ENCODE results near the gene ASPG. TPM values are rescaled to one million over a fixed set of nuclear protein-coding genes. Genes with fewer than 3 reads are reported as not detected.

ASPG gene
- total RNA-seq, 6 donors from 2014 or later = 5.2 to 14.7 (median 12.5) TPM; not detected in 1

GRCh38 chr14:104146651-104147345 is 61.3 kb downstream of the ASPG start:
- Histone ChIP-seq H3K4me3 (no peak overlapping the region), H3K27ac (no peak overlapping the region), H3K4me1 (peaks cover 8 to 17% (median 15%) of the 10 kb centered on the region in 4 donors), H3K9me3 (no peaks in the 10 kb centered on the region), H3K36me3 (no peaks in the 10 kb centered on the region), H3K27me3 (no peaks in the 10 kb centered on the region)
- ATAC-seq (ENCODE audit: low FRiP score in 2 of 2) (no peak), DNase-seq (peak in 1 of 2 donors; percentile 52)
- TF ChIP-seq POLR2AphosphoS5 (IDR thresholded peaks at IDR 0.05) (no peak), EP300 (IDR thresholded peaks at IDR 0.05) (no peak), POLR2A (IDR thresholded peaks at IDR 0.05) (no peak)
- TF ChIP-seq, protein P1, sequence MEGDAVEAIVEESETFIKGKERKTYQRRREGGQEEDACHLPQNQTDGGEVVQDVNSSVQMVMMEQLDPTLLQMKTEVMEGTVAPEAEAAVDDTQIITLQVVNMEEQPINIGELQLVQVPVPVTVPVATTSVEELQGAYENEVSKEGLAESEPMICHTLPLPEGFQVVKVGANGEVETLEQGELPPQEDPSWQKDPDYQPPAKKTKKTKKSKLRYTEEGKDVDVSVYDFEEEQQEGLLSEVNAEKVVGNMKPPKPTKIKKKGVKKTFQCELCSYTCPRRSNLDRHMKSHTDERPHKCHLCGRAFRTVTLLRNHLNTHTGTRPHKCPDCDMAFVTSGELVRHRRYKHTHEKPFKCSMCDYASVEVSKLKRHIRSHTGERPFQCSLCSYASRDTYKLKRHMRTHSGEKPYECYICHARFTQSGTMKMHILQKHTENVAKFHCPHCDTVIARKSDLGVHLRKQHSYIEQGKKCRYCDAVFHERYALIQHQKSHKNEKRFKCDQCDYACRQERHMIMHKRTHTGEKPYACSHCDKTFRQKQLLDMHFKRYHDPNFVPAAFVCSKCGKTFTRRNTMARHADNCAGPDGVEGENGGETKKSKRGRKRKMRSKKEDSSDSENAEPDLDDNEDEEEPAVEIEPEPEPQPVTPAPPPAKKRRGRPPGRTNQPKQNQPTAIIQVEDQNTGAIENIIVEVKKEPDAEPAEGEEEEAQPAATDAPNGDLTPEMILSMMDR (IDR thresholded peaks at IDR 0.05) = no peak
- WGBS, 2 donors = 76 to 93% methylated on average over 4 to 22 of the region's 22 CpGs

DNA sequence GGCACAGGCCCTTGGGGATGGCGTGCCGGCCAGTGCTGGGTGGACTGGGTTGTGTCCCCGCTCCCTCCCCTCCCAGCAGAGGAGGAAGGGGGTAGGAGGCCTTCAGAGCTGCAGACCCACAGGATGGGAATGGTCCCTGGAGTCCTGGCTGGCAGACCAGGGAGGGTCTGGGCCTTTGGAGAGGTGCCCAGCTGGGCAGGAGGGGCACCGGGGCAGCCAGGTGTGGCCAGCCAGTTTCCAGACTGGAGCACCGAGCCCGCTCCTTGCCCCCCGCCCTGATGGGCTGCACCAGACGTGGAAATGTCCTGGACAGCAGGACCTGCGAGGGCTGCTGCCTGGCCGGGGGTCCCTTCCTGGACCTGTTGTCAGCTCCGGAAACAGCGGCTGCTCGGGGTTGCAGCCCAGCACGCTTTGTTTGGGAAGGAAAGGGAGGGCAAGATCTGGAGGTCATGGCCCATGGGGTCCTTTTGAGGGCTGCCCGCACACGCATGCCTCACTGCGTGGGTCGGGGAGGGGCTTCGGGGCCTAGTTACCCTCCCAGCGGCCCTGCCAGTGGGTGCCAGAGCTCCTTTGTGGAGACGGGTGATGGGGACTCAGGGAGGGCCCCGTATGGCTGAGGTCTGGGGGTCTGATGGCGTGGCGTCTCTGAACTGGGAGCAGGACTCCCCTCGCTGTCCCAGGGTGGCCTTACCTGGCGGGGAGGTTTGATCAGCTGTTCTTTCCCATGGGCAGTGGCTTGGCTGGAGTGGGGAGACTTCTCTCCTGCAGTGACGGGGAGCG is 62.0 kb downstream of the ASPG start:
- no peak for ATAC-seq (ENCODE audit: low FRiP score in 2 of 2)
- Histone ChIP-seq H3K4me1 (peaks cover 8 to 17% (median 15%) of the 10 kb centered on the region in 4 donors), H3K27ac (no peak overlapping the region), H3K36me3 (peaks cover 0 to 5% (median 0%) of the 10 kb centered on the region in 4 donors), H3K4me3 (no peak overlapping the region), H3K27me3 (no peaks in the 10 kb centered on the region), H3K9me3 (no peaks in the 10 kb centered on the region)
- peak in 1 of 2 donors; percentile 67 for DNase-seq
- no peak for TF ChIP-seq POLR2A (IDR thresholded peaks at IDR 0.05)
- TF ChIP-seq, protein P1 (IDR thresholded peaks at IDR 0.05) = no peak
- TF ChIP-seq EP300 (IDR thresholded peaks at IDR 0.05) = no peak
- TF ChIP-seq POLR2AphosphoS5 (IDR thresholded peaks at IDR 0.05) = no peak
- WGBS, 2 donors = 73 to 81% methylated on average over 16 to 20 of the region's 28 CpGs

GRCh38 chr14:104148433-104149277 is 63.2 kb downstream of the ASPG start:
- DNase-seq (peak in 1 of 2 donors; percentile 54), ATAC-seq (ENCODE audit: low FRiP score in 2 of 2) (no peak)
- TF ChIP-seq, protein P1 (IDR thresholded peaks at IDR 0.05) = no peak
- no peak for TF ChIP-seq POLR2A (IDR thresholded peaks at IDR 0.05)
- TF ChIP-seq EP300 (IDR thresholded peaks at IDR 0.05) = no peak
- TF ChIP-seq POLR2AphosphoS5 (IDR thresholded peaks at IDR 0.05) = no peak
- Histone ChIP-seq H3K27me3 (no peaks in the 10 kb centered on the region), H3K27ac (no peak overlapping the region), H3K9me3 (no peaks in the 10 kb centered on the region), H3K4me3 (no peak overlapping the region), H3K36me3 (peaks cover 0 to 9% (median 0%) of the 10 kb centered on the region in 4 donors), H3K4me1 (peaks cover 8 to 17% (median 15%) of the 10 kb centered on the region in 4 donors)
- WGBS, 2 donors = 52 to 71% methylated on average over 4 to 18 of the region's 22 CpGs

- Histone ChIP-seq H3K4me3 (no peak overlapping the region), H3K36me3 (peaks cover 0 to 9% (median 0%) of the 10 kb centered on the region in 4 donors), H3K27me3 (no peaks in the 10 kb centered on the region), H3K27ac (no peak overlapping the region), H3K9me3 (no peaks in the 10 kb centered on the region), H3K4me1 (peaks cover 8 to 17% (median 15%) of the 10 kb centered on the region in 4 donors)
- no peak for TF ChIP-seq EP300 (IDR thresholded peaks at IDR 0.05)
- TF ChIP-seq POLR2A (IDR thresholded peaks at IDR 0.05) = no peak
- TF ChIP-seq POLR2AphosphoS5 (IDR thresholded peaks at IDR 0.05) = no peak
- TF ChIP-seq, protein P1 (IDR thresholded peaks at IDR 0.05) = no peak
- 84 to 100% methylated on average over 3 to 10 of the region's 11 CpGs for WGBS, 2 donors
- DNase-seq (peak in 1 of 2 donors; percentile 78), ATAC-seq (ENCODE audit: low FRiP score in 2 of 2) (no peak)
Observed at GRCh38 chr14:104149278-104149595, 63.7 kb downstream of the ASPG start.

All from upper lobe of left lung (tissue), 6 donors.